ENCODE measurements around the gene UTP4.

Gene UTP4

GRCh38 chr16:69093974-69094373 is 38.5 kb upstream of the UTP4 start:
- Histone ChIP-seq H2AFZ (ENCODE audit: low read depth, low read length) (no peak overlapping the region), H3K36me3 (replicated peaks; ENCODE audit: low read depth, low read length) (peaks cover 3% of the 10 kb centered on the region), H3K4me2 (ENCODE audit: low read length) (peak overlapping the region; percentile 44), H3K9ac (ENCODE audit: low read length) (no peak overlapping the region), H4K20me1 (ENCODE audit: insufficient read depth, low read length) (no peaks in the 10 kb centered on the region), H3K4me3 (ENCODE audit: low read length) (peak overlapping the region; percentile 4; the same call in 1 of the 2 replicates), H3K4me1 (ENCODE audit: low read length) (peaks cover 20% of the 10 kb centered on the region), H3K27ac (ENCODE audit: low read length) (no peak overlapping the region), H3K9me3 (ENCODE audit: insufficient read depth, low read length) (no peaks in the 10 kb centered on the region), H3K27me3 (ENCODE audit: low read depth, low read length) (no peaks in the 10 kb centered on the region), H3K79me2 (ENCODE audit: low read length) (no peaks in the 10 kb centered on the region)
- no peak for TF ChIP-seq CTCF (IDR thresholded peaks at IDR 0.05; ENCODE audit: low read depth, low read length)
- no peak for TF ChIP-seq EZH2phosphoT487 (IDR thresholded peaks at IDR 0.05; ENCODE audit: low read depth)

- Histone ChIP-seq H4K20me1 (ENCODE audit: insufficient read depth, low read length) (no peaks in the 10 kb centered on the region), H3K9ac (ENCODE audit: low read length) (no peak overlapping the region), H3K36me3 (replicated peaks; ENCODE audit: low read depth, low read length) (peaks cover 3% of the 10 kb centered on the region), H3K79me2 (ENCODE audit: low read length) (no peaks in the 10 kb centered on the region), H3K27ac (ENCODE audit: low read length) (no peak overlapping the region), H3K4me2 (ENCODE audit: low read length) (peak overlapping the region; percentile 44), H3K4me3 (ENCODE audit: low read length) (peak overlapping the region; percentile 4; the same call in 1 of the 2 replicates), H3K27me3 (ENCODE audit: low read depth, low read length) (no peaks in the 10 kb centered on the region), H3K9me3 (ENCODE audit: insufficient read depth, low read length) (no peaks in the 10 kb centered on the region), H2AFZ (ENCODE audit: low read depth, low read length) (no peak overlapping the region), H3K4me1 (ENCODE audit: low read length) (peaks cover 16% of the 10 kb centered on the region)
- no peak for TF ChIP-seq CTCF (IDR thresholded peaks at IDR 0.05; ENCODE audit: low read depth, low read length)
- no peak for TF ChIP-seq EZH2phosphoT487 (IDR thresholded peaks at IDR 0.05; ENCODE audit: low read depth)
Measured at GRCh38 chr16:69094501-69094900, 37.9 kb upstream of the UTP4 start.

- H2AFZ ChIP-seq (ENCODE audit: low read depth, low read length), result no peak overlapping the region
- H4K20me1 ChIP-seq (ENCODE audit: insufficient read depth, low read length), result no peaks in the 10 kb centered on the region
- no peak overlapping the region for H3K9ac ChIP-seq (ENCODE audit: low read length)
- peaks cover 16% of the 10 kb centered on the region for H3K4me1 ChIP-seq (ENCODE audit: low read length)
- no peak overlapping the region for H3K4me2 ChIP-seq (ENCODE audit: low read length)
- no peaks in the 10 kb centered on the region for H3K36me3 ChIP-seq (replicated peaks; ENCODE audit: low read depth, low read length)
- H3K4me3 ChIP-seq (ENCODE audit: low read length), result no peak overlapping the region
- H3K27me3 ChIP-seq (ENCODE audit: low read depth, low read length), result no peaks in the 10 kb centered on the region
- TF ChIP-seq EZH2phosphoT487 (IDR thresholded peaks at IDR 0.05; ENCODE audit: low read depth), result no peak
- TF ChIP-seq CTCF (IDR thresholded peaks at IDR 0.05; ENCODE audit: low read depth, low read length), result no peak
- H3K27ac ChIP-seq (ENCODE audit: low read length), result no peak overlapping the region
- no peaks in the 10 kb centered on the region for H3K9me3 ChIP-seq (ENCODE audit: insufficient read depth, low read length)
- H3K79me2 ChIP-seq (ENCODE audit: low read length), result no peaks in the 10 kb centered on the region
Measured at GRCh38 chr16:69095193-69095592, 37.3 kb upstream of the UTP4 start.

- H3K4me2 ChIP-seq (ENCODE audit: low read length), result no peak overlapping the region
- TF ChIP-seq EZH2phosphoT487 (IDR thresholded peaks at IDR 0.05; ENCODE audit: low read depth), result no peak
- no peak for TF ChIP-seq CTCF (IDR thresholded peaks at IDR 0.05; ENCODE audit: low read depth, low read length)
- H3K36me3 ChIP-seq (replicated peaks; ENCODE audit: low read depth, low read length), result no peaks in the 10 kb centered on the region
- no peaks in the 10 kb centered on the region for H3K27me3 ChIP-seq (ENCODE audit: low read depth, low read length)
- peaks cover 2% of the 10 kb centered on the region for H3K4me1 ChIP-seq (ENCODE audit: low read length)
- no peaks in the 10 kb centered on the region for H3K79me2 ChIP-seq (ENCODE audit: low read length)
- H3K27ac ChIP-seq (ENCODE audit: low read length), result no peak overlapping the region
- H3K4me3 ChIP-seq (ENCODE audit: low read length), result no peak overlapping the region
- H2AFZ ChIP-seq (ENCODE audit: low read depth, low read length), result no peak overlapping the region
- H3K9ac ChIP-seq (ENCODE audit: low read length), result no peak overlapping the region
- H3K9me3 ChIP-seq (ENCODE audit: insufficient read depth, low read length), result no peaks in the 10 kb centered on the region
- H4K20me1 ChIP-seq (ENCODE audit: insufficient read depth, low read length), result no peaks in the 10 kb centered on the region
Measured at GRCh38 chr16:69100071-69100691, 32.3 kb upstream of the UTP4 start.
